DMS53 treated with DMSO at 0.1 percent for 48 hours (cell line): Measurements from ENCODE around the gene FGGY.

Experiments used
- DNase-seq: peaks from one replicate; lab custom pipeline; 2025; ENCODE audit not compliant: unreplicated experiment; lab: John Stamatoyannopoulos, UW

Gene FGGY

GRCh38 chr1:59379371-59379728 is 82.5 kb downstream of the FGGY start:
- no peak for DNase-seq

GRCh38 chr1:59383963-59384362 is 87.1 kb downstream of the FGGY start:
- no peak for DNase-seq

- no peak for DNase-seq
Measured at GRCh38 chr1:59384443-59384842, 87.5 kb downstream of the FGGY start.

- no peak for DNase-seq
Measured at GRCh38 chr1:59388191-59388590, 91.3 kb downstream of the FGGY start.

- no peak for DNase-seq
Measured at GRCh38 chr1:59389847-59390246, 93.0 kb downstream of the FGGY start.

- DNase-seq, result no peak
Measured at GRCh38 chr1:59390307-59390706, 93.4 kb downstream of the FGGY start.

GRCh38 chr1:59391212-59392179 is 94.6 kb downstream of the FGGY start:
- DNase-seq, result no peak

GRCh38 chr1:59393211-59394180 is 96.6 kb downstream of the FGGY start:
- DNase-seq, result no peak

GRCh38 chr1:59394706-59395425 is 98.0 kb downstream of the FGGY start:
- no peak for DNase-seq

GRCh38 chr1:59396387-59396786 is 99.5 kb downstream of the FGGY start:
- no peak for DNase-seq

GRCh38 chr1:59397139-59397858 is 100.4 kb downstream of the FGGY start:
- no peak for DNase-seq

GRCh38 chr1:59399642-59400041 is 102.7 kb downstream of the FGGY start:
- DNase-seq, result no peak

- DNase-seq, result no peak
Measured at GRCh38 chr1:59401581-59401980, 104.7 kb downstream of the FGGY start.

GRCh38 chr1:59404796-59405195 is 107.9 kb downstream of the FGGY start:
- no peak for DNase-seq

- DNase-seq, result no peak
Measured at GRCh38 chr1:59406437-59407164, 109.7 kb downstream of the FGGY start.

GRCh38 chr1:59408608-59409240 is 111.8 kb downstream of the FGGY start:
- DNase-seq, result no peak

GRCh38 chr1:59409549-59409948 is 112.7 kb downstream of the FGGY start:
- no peak for DNase-seq

GRCh38 chr1:59409986-59410385 is 113.1 kb downstream of the FGGY start:
- no peak for DNase-seq

- no peak for DNase-seq
Measured at GRCh38 chr1:59410457-59410856, 113.6 kb downstream of the FGGY start.
